GM21619 (cell line): ENCODE measurements around the gene COPZ1.

ENCODE experiments used
- ATAC-seq: cut with Tn5 transposase; IDR thresholded peaks from one replicate; pipeline ENCODE4 v1.9.1; 2021; ENCODE audit not compliant: unreplicated experiment

COPZ1 gene

DNA sequence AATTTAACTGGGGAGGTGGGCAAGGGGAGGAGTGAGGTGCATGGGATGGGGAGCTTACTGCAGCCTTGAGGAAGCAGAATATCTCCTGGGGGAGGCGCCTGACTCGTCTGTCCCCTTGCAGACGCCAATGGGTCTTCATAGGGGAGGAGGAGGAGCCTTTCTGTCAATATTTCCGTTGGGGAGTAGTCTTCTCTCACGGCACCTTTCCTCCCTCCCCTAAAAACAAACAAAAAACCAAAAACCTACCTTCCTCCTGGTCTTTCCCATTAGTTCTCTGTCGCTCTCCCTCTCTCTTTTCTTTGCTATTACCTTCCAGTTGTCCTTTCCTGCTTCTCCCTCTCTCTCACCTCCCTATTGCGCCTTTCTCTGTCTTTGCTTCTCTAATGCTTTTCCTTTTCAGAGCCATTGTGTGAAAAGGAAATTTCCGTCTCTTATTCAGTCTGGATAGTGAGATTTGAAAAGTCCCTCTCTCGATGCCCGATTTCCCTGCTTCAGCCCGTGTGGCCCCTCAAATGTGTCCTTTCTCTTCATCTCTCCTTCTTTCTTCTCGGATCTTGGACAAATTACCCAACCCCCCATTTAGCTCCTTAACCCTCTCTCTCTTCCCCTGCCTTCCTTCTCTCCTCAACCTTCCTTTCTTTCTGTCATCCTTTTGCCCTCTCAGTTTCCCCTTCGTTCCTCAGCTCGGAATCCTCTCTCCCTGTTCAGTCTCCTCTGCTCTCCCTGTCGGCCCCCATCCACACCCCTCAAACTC lies 33.4 kb downstream of the COPZ1 start:
- no peak for ATAC-seq

GRCh38 chr12:54358945-54359761 lies 34.2 kb downstream of the COPZ1 start:
- ATAC-seq, result peak; percentile 97

DNA sequence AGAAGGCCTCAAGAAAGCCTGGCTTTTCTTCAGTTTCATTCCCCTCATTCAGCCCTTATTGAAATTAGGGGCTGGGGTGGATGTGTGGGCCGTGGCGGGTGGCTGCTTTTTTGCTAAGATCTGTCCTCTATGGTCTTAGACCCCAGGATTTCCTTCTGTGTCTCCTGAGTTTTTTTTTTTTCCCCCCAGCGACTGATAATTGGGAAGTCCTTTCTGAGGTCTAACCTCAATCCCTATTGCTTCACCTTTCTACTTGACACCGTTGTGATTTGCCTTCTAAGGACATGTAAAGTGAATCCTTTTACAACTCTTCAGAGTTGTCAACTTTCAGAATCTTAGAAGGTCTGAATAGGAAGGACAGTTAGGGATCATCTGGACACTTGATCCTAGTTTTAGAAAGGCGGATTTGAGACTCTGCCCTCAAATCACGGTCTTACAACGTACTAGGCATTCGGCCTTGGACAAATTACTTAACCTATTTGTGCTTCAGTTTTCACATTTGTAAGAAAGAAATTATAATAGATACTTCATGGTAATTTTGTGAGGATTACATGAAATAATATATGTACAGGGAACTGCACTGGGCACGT lies 34.9 kb downstream of the COPZ1 start:
- no peak for ATAC-seq

DNA sequence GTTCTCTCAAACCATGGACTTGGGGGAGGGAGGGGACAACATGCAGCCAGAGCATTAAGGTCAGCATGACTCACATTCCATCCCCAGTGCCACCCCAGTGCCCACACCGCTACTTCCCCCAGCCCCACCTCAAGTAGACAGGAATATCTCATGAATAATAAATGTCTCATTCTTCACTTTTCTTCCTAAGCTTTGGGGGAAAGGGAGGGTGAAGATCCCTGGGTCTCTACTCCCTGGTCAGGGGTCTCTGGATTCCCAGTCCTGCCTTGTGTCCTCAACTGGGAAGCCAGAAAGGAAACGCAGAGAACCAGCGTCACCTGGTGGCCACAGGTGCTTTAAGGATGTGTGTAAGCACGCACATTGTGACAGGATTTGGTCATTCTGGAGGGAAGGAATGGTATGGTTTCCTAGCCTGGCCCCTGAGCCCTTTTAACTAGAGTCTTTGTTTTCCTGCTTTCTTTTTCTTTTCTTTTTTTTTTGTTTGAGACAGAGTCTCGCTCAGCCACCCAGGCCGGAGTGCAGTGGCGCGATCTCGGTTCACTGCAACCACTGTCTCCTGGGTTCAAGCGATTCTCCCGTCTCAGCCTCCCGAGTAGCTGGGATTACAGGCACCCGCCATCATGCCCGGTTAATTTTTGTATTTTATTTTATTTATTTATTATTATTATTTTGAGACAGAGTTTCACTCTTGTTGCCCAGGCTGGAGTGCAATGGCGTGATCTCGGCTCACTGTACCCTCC lies 36.0 kb downstream of the COPZ1 start:
- no peak for ATAC-seq

DNA sequence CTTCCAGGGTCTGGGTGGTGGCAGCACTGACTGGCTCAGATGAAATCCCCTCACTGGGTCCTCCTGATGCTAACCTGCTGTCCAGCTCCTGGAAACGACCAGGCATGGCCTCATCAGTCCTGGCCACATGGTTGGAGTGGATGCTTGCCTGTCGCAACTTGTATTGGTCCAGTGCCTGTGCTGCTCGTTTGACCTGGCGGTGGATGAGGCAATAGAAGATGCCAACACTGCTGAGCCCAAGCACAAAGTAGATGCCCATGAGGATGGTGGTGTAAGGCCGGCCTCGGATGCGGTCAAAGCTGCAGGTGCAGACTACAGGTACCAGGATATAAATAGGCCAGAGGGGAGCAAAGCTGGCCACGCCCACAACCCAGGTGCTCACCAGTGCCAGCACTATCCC lies 38.1 kb downstream of the COPZ1 start:
- ATAC-seq, result no peak

- ATAC-seq, result no peak
Observed at GRCh38 chr12:54363618-54364017, 38.7 kb downstream of the COPZ1 start.

DNA sequence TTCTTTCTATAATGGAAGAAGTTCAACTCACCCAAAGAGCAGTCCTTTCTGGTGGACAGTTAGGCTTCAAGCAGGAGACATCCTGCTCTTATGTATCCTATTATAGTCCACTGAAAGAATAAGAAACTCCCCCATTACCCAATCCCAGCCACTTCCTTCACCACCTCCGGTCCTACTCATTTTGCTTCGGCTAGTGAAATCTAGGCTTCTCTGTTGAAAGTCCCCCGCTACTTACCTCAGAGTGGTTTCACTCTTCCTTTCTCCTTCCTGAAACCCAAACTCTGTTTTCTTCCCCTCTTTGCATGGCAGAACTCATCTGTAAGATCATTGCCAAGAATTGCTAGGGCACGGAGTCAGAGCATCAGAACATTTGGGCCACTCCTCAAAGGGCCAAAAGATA lies 39.5 kb downstream of the COPZ1 start, which contains the start of gene GPR84:
Gene GPR84 (minus strand): TSS at position 74 of the 400 bp plus-strand sequence. CDS start 635 bp downstream, outside the sequence.
- peak; percentile 51 for ATAC-seq

GRCh38 chr12:54368025-54368708 lies 43.2 kb downstream of the COPZ1 start:
- ATAC-seq, result peak; percentile 13

DNA sequence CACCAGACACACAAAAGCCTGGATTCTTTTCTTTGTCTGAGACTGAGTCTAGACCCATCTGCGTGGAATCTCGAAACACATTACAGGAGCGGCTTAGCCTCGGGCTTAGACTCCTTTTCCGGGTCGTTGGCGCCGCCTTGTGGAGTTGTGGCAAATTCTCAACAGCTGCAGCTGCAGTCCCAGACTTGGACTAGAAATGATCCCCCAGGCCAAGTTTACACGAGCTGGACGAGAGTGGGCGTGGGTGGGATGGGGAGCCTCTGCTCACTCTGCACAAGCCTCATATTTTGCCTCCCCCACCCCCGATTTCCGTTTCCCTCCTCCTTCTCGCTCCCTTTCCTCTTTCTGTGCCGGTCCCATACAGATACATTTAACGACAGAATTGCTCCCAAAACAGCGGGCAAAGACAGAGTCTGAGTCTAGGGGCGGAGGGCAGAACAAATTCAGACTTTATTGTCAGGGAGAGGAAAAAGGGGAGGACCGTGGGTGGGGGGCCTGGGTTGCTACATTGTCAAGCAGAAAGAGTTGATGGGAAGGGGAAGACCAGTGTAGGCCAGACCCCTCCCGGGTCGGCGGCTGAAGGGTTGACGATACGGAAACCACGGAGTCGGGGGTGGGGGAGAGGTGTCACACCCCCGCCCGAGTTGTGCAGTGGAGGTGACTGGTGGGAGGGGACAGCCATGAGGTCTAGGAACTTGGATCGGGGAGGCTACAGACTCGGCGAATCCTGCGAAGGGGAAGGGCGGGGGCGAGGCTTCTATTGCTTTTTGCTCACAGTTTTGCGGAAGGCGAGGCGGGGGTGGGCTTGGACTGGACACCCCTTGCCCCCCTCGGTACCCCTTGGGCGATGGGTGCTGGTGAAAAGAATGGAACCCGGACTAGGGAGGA lies 44.0 kb downstream of the COPZ1 start:
- peak; percentile 56 for ATAC-seq

- ATAC-seq, result no peak
Observed at GRCh38 chr12:54369597-54370131, 44.7 kb downstream of the COPZ1 start.

DNA sequence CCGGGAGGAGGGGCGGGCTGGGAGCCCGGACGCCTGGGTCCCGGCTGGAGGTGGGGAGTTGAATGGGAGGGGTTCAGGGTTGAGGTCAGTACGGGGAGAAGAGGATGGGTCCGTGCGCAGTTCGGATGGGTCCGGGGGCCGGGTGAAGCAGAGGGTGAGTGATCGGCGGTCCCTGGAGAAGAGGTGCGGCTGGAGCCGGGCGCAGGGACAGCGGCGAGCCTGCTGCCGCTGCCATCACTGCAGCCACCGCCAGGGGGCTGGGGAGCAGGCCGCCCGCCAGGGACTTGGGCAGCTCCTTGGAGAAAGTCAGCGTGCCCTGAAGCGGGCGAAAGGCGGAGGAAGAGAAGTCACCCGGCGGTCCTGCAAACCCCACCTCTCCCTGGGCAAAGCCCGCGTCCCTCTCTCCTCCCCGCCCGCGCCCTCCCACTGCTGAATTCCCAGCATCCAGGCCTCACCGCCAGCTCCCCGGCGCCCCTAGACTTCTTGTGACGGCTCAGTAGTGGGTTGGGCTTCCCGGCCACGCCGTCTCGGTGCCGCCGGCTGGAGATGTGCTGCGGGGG lies 45.3 kb downstream of the COPZ1 start:
- ATAC-seq, result no peak

DNA sequence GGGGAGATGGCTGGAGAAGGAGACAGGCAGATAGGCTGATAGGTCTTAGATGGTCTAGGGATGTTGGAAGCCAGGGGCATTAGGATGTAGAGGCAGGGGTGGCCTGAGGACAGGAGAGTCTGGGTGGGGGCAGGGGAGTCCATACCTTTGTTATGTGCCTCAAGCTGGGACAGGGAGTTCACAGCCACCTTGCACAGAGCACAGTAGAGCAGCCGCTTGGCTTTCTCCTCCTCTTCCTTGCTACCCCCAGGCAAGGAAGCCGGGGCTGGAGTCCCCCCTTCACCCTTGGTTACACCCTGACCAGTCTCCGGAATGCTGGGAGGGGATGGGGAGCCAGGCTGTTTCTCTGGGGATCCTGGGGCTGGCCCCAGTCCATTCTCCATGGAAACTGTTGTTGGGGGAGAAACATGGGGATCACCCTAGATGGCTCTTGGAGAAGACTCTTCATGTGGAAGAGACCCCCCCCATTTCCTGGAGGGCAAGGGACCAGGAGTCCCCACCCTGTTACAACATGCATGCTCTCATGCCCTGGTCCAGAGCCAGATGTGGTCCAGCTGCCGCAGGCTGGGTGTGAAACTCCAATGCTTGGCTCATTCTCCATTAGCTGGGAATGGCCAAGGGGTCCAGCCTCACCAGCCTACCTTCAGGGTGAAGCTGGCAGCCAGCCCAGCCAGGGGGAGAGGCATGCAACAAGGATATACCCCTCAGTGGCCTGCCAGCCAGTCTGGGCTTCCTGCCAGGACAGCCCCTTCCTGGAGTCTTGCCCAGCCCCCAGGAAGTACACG lies 46.6 kb downstream of the COPZ1 start:
- no peak for ATAC-seq

DNA sequence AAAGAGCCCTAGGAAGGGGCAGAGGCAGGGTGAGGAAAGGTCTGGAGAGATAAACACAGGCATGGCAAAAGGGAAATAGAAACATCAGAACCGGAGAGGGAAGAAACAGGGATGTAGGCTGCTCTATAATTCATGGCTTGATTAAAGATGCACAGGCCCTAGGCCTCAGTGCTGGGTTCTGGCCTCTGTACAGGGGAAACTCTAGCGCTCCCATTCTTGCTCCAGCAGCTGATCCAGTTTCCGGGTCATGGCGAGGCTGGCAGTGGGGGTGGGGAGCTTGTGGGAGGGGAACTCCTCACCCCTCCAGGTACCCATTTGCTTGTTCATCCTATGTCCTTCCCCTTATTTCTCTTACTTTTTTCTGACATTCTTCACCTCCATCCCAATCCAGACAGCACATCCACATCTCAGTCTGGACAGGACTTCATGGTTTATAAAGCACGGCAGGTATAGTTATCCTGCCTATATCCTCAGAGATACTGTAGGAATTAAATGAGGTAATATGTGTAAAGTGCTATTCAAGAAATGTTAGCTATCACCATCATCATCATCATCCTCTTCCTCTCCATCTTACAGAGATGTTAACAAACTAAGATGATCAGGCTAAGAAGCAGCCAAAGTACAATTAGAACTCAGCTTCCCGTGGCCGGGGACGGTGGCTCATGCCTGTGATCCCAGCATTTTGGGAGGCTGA lies 47.3 kb downstream of the COPZ1 start:
- ATAC-seq, result no peak

GRCh38 chr12:54373649-54374561 lies 49.0 kb downstream of the COPZ1 start:
- no peak for ATAC-seq

GRCh38 chr12:54374562-54375258 lies 49.8 kb downstream of the COPZ1 start:
- ATAC-seq, result no peak

DNA sequence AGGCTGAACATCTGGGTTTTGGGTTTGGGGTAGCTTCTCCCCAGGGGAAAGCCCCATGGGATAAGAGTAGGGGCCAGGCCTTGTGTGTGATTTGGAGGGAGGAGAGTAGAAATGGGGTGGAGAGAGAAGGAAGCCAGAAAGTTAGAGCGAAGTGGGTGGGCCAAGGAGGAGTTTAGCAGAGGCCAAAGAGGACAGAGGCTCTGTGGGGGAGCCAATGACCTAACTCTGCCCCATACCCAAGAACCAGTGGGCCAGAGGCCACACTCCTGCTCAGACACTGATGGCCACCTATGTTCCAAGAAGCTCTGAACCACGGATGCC lies 50.3 kb downstream of the COPZ1 start:
- no peak for ATAC-seq
